A673 (cell line): ENCODE results near the gene GALR3.

Source experiments
- EZH2 ChIP-seq: fragments of 200-600 bp; sonication (generic); IDR thresholded peaks from 2 replicates; pipeline ENCODE4 v1.6.1; 2017; ENCODE audit warnings: borderline replicate concordance, low read depth, mild to moderate bottlenecking, mixed read lengths, antibody characterized with exemption, low read length; ENCODE audit not compliant: poor library complexity, severe bottlenecking
- TF ChIP-seq, protein P1 (sequence below): fragments of 300-800, 200-600 bp; sonication (generic); conservative IDR thresholded peaks from 2 replicates; pipeline ENCODE4 v1.5.1; 2017; ENCODE audit warnings: low read depth, mild to moderate bottlenecking, antibody characterized with exemption, low read length, moderate library complexity, mixed read lengths

DNA sequence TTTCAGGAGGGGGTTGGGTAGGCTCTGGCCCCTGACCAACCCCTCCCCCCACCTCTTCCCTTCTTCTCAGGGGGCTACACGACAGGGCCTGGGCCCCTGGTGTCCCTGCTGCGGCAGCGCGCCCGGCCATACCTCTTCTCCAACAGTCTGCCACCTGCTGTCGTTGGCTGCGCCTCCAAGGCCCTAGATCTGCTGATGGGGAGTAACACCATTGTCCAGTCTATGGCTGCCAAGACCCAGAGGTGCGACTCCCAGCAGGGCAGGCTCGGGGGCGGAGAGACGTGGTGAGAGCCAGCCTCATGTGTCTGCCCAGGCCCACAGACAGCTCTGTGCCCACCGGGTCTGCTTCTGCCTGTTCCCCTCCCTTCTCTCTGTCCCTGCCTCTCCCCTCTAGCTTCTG lies 7.6 kb upstream of the GALR3 start:
- TF ChIP-seq, protein P1, sequence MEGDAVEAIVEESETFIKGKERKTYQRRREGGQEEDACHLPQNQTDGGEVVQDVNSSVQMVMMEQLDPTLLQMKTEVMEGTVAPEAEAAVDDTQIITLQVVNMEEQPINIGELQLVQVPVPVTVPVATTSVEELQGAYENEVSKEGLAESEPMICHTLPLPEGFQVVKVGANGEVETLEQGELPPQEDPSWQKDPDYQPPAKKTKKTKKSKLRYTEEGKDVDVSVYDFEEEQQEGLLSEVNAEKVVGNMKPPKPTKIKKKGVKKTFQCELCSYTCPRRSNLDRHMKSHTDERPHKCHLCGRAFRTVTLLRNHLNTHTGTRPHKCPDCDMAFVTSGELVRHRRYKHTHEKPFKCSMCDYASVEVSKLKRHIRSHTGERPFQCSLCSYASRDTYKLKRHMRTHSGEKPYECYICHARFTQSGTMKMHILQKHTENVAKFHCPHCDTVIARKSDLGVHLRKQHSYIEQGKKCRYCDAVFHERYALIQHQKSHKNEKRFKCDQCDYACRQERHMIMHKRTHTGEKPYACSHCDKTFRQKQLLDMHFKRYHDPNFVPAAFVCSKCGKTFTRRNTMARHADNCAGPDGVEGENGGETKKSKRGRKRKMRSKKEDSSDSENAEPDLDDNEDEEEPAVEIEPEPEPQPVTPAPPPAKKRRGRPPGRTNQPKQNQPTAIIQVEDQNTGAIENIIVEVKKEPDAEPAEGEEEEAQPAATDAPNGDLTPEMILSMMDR, result no peak
- no peak for TF ChIP-seq EZH2
